Sigmoid colon (tissue), 7 donors: Measurements from ENCODE around the gene SYT13. TPM values are rescaled to one million over a fixed set of nuclear protein-coding genes. Genes with fewer than 3 reads are reported as not detected.

Experiments
- DNase-seq: peaks from one replicate; pipeline ENCODE4 v3.0.0-alpha.2; 2019
- H3K27ac ChIP-seq, 4 donors: fragments of 200-600 bp; sonication (generic); one replicate each; pipeline ENCODE4 v1.5.1; 2016 to 2019; ENCODE audit warnings: mild to moderate bottlenecking in 1 of 4
- H3K27me3 ChIP-seq, 3 donors: fragments of 200-600 bp; sonication (generic); one replicate each; pipeline ENCODE4 v1.5.1; 2019; ENCODE audit warnings: mild to moderate bottlenecking in 1 of 3
- H3K36me3 ChIP-seq, 4 donors: fragments of 200-600 bp; sonication (generic); one replicate each; pipeline ENCODE4 v1.5.1; 2016 to 2019
- H3K4me1 ChIP-seq, 4 donors: fragments of 200-600 bp; sonication (generic); one replicate each; pipeline ENCODE4 v1.5.1; 2017 to 2019
- H3K4me3 ChIP-seq, 4 donors: fragments of 200-600 bp; sonication (generic); one replicate each; pipeline ENCODE4 v1.5.1; 2017 to 2019; ENCODE audit warnings: mild to moderate bottlenecking in 2 of 4, moderate library complexity in 1 of 4
- H3K9me3 ChIP-seq, 4 donors: fragments of 200-600 bp in 3 of 4; sonication (generic) in 3 of 4; one replicate each; pipeline versions ENCODE4 v1.5.1 to v1.6.1; 2013 to 2019
- CTCF ChIP-seq, 4 experiments: fragments of 450-650 bp in 3 of 4; fragments of 200-600 bp in 1 of 4; IDR thresholded peaks; one replicate each; pipeline ENCODE4 v1.5.1; 2016 to 2019; ENCODE audit warnings: antibody characterized with exemption in 4 of 4, mild to moderate bottlenecking in 3 of 4, moderate library complexity in 2 of 4
- EP300 ChIP-seq, 4 donors: sonication (generic); formaldehyde crosslinking; IDR thresholded peaks; one replicate each; pipeline ENCODE4 v1.6.1; 2017; ENCODE audit warnings: antibody characterized with exemption in 4 of 4
- POLR2A ChIP-seq, 2 donors: fragments of 450-650 bp; IDR thresholded peaks; one replicate each; pipeline ENCODE4 v1.6.1; 2016; ENCODE audit warnings: antibody characterized with exemption in 2 of 2, mild to moderate bottlenecking in 2 of 2, moderate library complexity in 2 of 2
- POLR2AphosphoS5 ChIP-seq, 4 donors: sonication (generic); formaldehyde crosslinking; IDR thresholded peaks; one replicate each; pipeline ENCODE4 v1.6.1; 2017; ENCODE audit warnings: antibody characterized with exemption in 4 of 4
- WGBS, 2 donors: extraction: QIAGEN DNeasy Blood & Tissue Kit; methylation state at CpG; one replicate each; pipeline ENCODE4 v1.1.7; 2013; 5-methylcytosine and 5-hydroxymethylcytosine counted together
- intact Hi-C: fragments of 100-400 bp; cut with DNase I; formaldehyde crosslinking; loops from one replicate; pipeline ENCODE4 v1.15.1; 2023
- polyA plus RNA-seq, 3 donors: library from polyadenylated mRNA; stranded (reverse); fragments of 200-250 nt; gene quantifications; one replicate each; pipeline ENCODE4 v1.2.3, GENCODE V29; 2013
- total RNA-seq, 4 donors: library from RNA; depleted of rRNA; stranded (reverse); fragments of >200 nt; gene quantifications; one replicate each; pipeline ENCODE4 v1.1.0, GENCODE V29; 2016
- donor health status: healthy with polysubstance abuse.
- donor health status: Bipolar disorder and iron deficiency.
- donor health status: healthy.

The SYT13 gene
- total and polyA plus RNA-seq, 7 donors = 2.0 to 8.1 (median 3.9) TPM

GRCh38 chr11:45320371-45320770, 34.2 kb upstream of the SYT13 start:
- H3K27me3 ChIP-seq = no peaks in the 10 kb centered on the region
- 70 to 90% methylated on average over 4 of the region's 4 CpGs for whole genome bisulfite sequencing, 2 donors
- peaks cover 0 to 10% (median 0%) of the 10 kb centered on the region in 4 donors for H3K4me1 ChIP-seq
- no peaks in the 10 kb centered on the region for H3K9me3 ChIP-seq
- DNase-seq = no peak
- no peak overlapping the region for H3K27ac ChIP-seq
- intact Hi-C loops = no loop called here
- H3K4me3 ChIP-seq = no peak overlapping the region
- no peak for TF ChIP-seq CTCF (IDR thresholded peaks at IDR 0.05)
- TF ChIP-seq POLR2AphosphoS5 (IDR thresholded peaks at IDR 0.05) = no peak
- TF ChIP-seq POLR2A (IDR thresholded peaks at IDR 0.05) = no peak
- no peak for TF ChIP-seq EP300 (IDR thresholded peaks at IDR 0.05)
- H3K36me3 ChIP-seq = no peaks in the 10 kb centered on the region

GRCh38 chr11:45319077-45319476, 32.9 kb upstream of the SYT13 start:
- no peak for DNase-seq
- no peaks in the 10 kb centered on the region for H3K9me3 ChIP-seq
- H3K27me3 ChIP-seq = no peaks in the 10 kb centered on the region
- intact Hi-C loops = no loop called here
- TF ChIP-seq POLR2AphosphoS5 (IDR thresholded peaks at IDR 0.05) = no peak
- TF ChIP-seq CTCF (IDR thresholded peaks at IDR 0.05) = no peak
- no peak for TF ChIP-seq POLR2A (IDR thresholded peaks at IDR 0.05)
- no peak for TF ChIP-seq EP300 (IDR thresholded peaks at IDR 0.05)
- H3K27ac ChIP-seq = no peak overlapping the region
- H3K4me3 ChIP-seq = no peak overlapping the region
- peaks cover 0 to 10% (median 0%) of the 10 kb centered on the region in 4 donors for H3K4me1 ChIP-seq
- H3K36me3 ChIP-seq = no peaks in the 10 kb centered on the region
- 88 to 93% methylated on average over 1 of the region's 1 CpG for WGBS, 2 donors

GRCh38 chr11:45318516-45318915, 32.4 kb upstream of the SYT13 start:
- H3K27me3 ChIP-seq = no peaks in the 10 kb centered on the region
- no peak for DNase-seq
- intact Hi-C loops = no loop called here

GRCh38 chr11:45316258-45316657, 30.1 kb upstream of the SYT13 start:
- WGBS, 2 donors = 90 to 93% methylated on average over 9 of the region's 9 CpGs
- Histone ChIP-seq H3K9me3 (no peaks in the 10 kb centered on the region), H3K4me1 (no peaks in the 10 kb centered on the region), H3K27me3 (no peaks in the 10 kb centered on the region), H3K27ac (no peak overlapping the region), H3K4me3 (no peak overlapping the region), H3K36me3 (no peaks in the 10 kb centered on the region)
- intact Hi-C loops = no loop called here
- TF ChIP-seq CTCF (IDR thresholded peaks at IDR 0.05) (no peak), POLR2AphosphoS5 (IDR thresholded peaks at IDR 0.05) (no peak), EP300 (IDR thresholded peaks at IDR 0.05) (no peak), POLR2A (IDR thresholded peaks at IDR 0.05) (no peak)
- DNase-seq = no peak

More at GRCh38 chr11:45318516-45318915, 32.4 kb upstream of the SYT13 start:
- Histone ChIP-seq H3K36me3 (no peaks in the 10 kb centered on the region), H3K4me3 (no peak overlapping the region), H3K27ac (no peak overlapping the region), H3K4me1 (peaks cover 0 to 7% (median 0%) of the 10 kb centered on the region in 4 donors), H3K9me3 (no peaks in the 10 kb centered on the region)
- TF ChIP-seq POLR2AphosphoS5 (IDR thresholded peaks at IDR 0.05) (no peak), EP300 (IDR thresholded peaks at IDR 0.05) (no peak), CTCF (IDR thresholded peaks at IDR 0.05) (no peak), POLR2A (IDR thresholded peaks at IDR 0.05) (no peak)
- 90 to 92% methylated on average over 2 of the region's 2 CpGs for WGBS, 2 donors

GRCh38 chr11:45314900-45315299, 28.8 kb upstream of the SYT13 start:
- intact Hi-C loops = no loop called here
- Histone ChIP-seq H3K4me3 (no peak overlapping the region), H3K36me3 (no peaks in the 10 kb centered on the region), H3K27ac (no peak overlapping the region), H3K9me3 (no peaks in the 10 kb centered on the region), H3K4me1 (no peaks in the 10 kb centered on the region), H3K27me3 (no peaks in the 10 kb centered on the region)
- TF ChIP-seq POLR2AphosphoS5 (IDR thresholded peaks at IDR 0.05) = no peak
- WGBS, 2 donors = 92 to 93% methylated on average over 2 of the region's 2 CpGs
- no peak for DNase-seq
